GM18499 (cell line): ENCODE results near the gene HMGCS2.

ENCODE experiments used
- ATAC-seq: cut with Tn5 transposase; IDR thresholded peaks from one replicate; pipeline ENCODE4 v1.9.1; 2021; ENCODE audit warnings: moderate number of reproducible peaks; ENCODE audit not compliant: insufficient read depth, unreplicated experiment

HMGCS2 gene

DNA sequence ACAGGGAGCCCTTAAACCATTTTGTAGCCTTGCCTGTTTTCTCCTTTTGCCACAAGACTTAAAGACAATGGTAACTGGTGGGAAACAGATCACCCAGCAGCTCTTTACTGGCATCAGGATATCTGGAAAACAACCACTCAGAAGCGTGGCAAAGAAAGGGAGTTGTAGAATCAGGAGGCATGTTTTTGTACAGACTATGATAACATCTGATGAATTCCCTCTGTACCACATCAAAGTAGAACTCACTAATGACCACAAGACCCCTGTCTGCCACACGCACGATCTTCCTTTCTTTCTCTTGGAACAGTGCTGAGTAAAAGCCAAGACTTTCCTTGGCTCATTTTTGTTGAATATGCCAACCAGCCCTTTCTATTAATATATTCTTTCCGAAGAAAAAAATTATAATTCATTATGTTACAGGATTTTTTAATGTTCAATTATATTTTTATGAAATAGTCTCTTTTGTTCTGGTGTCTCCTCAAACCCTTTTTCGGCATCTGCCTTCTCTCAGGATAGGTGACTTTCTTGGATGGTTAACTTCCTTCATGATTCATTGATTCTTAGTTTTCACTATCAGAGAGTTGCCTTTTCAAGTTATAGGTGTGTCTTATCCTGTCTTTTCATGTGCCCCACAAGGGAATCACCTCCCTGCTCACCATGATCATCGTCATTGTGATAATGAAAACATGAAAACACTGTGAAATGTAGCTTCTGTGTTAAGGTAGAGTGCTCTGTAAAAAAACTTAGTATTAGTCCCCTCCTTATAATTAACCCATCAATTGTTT, 64.8 kb downstream of the HMGCS2 start:
- ATAC-seq = no peak

DNA sequence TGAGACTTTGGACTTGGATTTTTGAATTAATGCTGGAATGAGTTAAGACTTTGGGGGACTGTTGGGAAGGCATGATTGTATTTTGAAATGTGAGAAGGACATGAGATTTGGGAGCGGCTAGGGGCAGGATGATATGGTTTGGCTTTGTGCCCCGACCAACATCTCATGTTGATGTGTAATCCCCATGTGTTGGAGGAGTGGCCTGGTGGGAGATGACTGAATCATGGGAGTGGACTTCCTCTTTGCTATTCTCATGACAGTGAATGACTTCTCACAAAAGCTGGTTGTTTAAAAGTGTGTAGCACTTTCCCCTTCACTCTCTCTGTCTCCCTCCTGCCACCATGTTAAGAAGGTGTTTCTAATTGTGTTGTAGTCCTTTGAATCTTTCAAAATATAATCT, 66.3 kb downstream of the HMGCS2 start:
- no peak for ATAC-seq

DNA sequence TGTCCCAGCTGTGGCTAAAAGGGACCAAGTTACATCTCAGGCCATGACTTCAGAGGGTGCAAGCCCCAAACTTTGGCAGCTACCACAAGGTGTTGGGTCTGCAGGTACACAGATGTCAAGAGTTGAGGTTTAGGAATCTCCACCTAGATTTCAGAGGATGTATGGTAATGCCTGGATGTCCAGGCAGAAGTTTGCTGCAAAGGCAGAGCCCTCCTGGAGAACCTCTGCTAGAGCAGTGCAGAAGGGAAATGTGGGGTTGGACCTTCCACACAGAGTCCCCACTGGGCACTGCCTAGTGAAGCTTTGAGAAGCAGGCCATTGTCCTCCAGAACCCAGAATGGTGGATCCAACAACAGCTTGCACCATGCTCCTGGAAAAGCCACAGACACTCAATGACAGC, 67.0 kb downstream of the HMGCS2 start:
- ATAC-seq = no peak

DNA sequence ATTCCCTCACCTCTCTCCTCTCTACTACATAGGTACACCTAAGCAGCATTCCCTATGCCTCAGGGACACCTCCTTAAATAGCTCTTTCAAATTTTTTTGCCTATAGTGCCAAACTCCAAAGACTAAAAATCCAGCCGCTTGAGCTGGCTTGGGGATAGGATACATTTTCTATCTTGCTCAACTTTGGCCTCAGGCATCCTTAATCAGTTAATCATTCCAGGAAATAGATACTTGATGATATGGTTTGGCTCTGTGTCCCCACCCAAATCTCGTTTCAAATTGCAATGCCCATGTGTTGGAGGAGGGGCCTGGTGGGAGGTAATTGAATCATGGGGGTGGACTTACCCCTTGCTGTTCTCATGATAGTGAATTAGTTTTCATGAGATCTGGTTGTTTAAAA, 68.4 kb downstream of the HMGCS2 start:
- no peak for ATAC-seq
